Central memory CD8-positive, alpha-beta T cell (primary cell): ENCODE measurements around the gene HNRNPF.
A peak's percentile ranks its signal among the peaks of the same experiment; 100 is the strongest.

Source experiments
- ATAC-seq: fragments of 150-1000 bp; cut with Tn5 transposase; replicated peaks from 2 replicates; pipeline ENCODE4 v1.10.0; 2022; ENCODE audit warnings: mild to moderate bottlenecking, moderate FRiP score, moderate number of reproducible peaks; ENCODE audit not compliant: poor library complexity, severe bottlenecking; ENCODE audit errors: extremely low read depth
- DNase-seq, 2 donors: peaks; one replicate each; pipeline ENCODE4 v3.0.0; 2021; ENCODE audit warnings: low spot score in 2 of 2
- H3K27ac Mint-ChIP-seq: one replicate; pipeline ENCODE4 v1.8.0; 2022; ENCODE audit warnings: low read depth, mild to moderate bottlenecking, moderate library complexity, mixed read lengths
- H3K27me3 Mint-ChIP-seq: one replicate; pipeline ENCODE4 v1.8.0; 2022; ENCODE audit warnings: mixed read lengths
- H3K36me3 Mint-ChIP-seq: one replicate; pipeline ENCODE4 v1.8.0; 2022; ENCODE audit warnings: mild to moderate bottlenecking, moderate library complexity, mixed read lengths; ENCODE audit not compliant: insufficient read depth
- H3K4me1 Mint-ChIP-seq: one replicate; pipeline ENCODE4 v1.8.0; 2022; ENCODE audit warnings: mixed read lengths
- H3K4me3 Mint-ChIP-seq: one replicate; pipeline ENCODE4 v1.8.0; 2022; ENCODE audit warnings: mild to moderate bottlenecking, moderate library complexity, mixed read lengths
- H3K9me3 Mint-ChIP-seq: one replicate; pipeline ENCODE4 v1.8.0; 2022; ENCODE audit warnings: mixed read lengths

HNRNPF gene

DNA sequence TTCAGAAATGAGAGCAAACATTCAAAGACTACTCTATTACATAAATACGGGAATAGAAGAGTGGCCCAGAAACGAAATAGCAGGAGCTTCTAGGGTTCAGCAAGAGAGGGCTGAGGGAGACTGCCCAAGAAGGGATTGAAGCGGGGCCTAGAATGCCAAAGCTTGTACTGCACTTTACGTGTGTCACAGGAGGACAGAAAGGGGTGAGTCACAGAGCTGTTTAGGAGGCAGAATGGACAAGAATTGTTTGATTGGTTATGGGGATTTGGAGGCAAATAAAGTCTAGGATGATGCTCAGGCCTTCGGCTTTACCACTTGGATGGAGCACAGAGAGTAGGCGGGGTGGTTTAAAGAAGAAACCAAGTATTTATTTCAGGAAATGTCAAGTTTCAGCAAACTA, 48.9 kb downstream of the HNRNPF start:
- no peak for DNase-seq
- ATAC-seq, result no peak
- Mint-ChIP-seq H3K27me3 (no peaks in the 10 kb centered on the region), H3K4me3 (peak overlapping the region; percentile 88), H3K9me3 (no peaks in the 10 kb centered on the region), H3K4me1 (peaks cover 25% of the 10 kb centered on the region), H3K36me3 (peaks cover 13% of the 10 kb centered on the region), H3K27ac (peak overlapping the region; percentile 2)

DNA sequence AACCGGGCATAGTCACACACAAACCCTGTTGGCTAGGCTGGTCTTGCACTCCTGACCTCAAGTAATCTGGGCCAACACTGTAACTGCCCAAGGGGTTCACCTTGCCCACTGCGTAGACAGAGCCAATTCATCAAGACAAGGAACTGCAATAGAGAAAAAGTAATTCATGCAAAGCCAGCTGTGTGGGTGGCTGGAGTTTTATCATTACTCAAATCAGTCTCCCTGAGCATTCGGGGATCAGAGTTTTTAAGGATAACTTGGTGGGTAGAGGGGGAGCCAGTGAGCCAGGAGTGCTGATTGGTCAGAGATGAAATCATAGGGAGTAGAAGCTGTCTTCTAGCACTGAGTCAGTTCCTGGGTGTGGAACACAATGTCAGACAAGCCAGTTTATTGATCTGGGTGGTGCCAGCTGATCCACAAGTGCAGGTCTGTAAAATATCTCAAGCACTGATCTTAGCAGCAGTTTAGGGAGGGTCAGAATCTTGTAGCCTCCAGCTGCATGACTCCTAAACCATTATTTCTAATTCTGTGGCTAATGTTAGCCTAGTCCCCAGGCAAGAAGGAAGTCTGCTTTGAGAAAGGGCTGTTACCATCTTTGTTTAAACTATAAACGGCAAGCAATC, 53.1 kb downstream of the HNRNPF start:
- Mint-ChIP-seq H3K27me3 (peaks cover 3% of the 10 kb centered on the region), H3K4me3 (no peak overlapping the region), H3K4me1 (peaks cover 7% of the 10 kb centered on the region), H3K27ac (no peak overlapping the region), H3K9me3 (no peaks in the 10 kb centered on the region), H3K36me3 (peaks cover 6% of the 10 kb centered on the region)
- ATAC-seq (no peak), DNase-seq (no peak)

DNA sequence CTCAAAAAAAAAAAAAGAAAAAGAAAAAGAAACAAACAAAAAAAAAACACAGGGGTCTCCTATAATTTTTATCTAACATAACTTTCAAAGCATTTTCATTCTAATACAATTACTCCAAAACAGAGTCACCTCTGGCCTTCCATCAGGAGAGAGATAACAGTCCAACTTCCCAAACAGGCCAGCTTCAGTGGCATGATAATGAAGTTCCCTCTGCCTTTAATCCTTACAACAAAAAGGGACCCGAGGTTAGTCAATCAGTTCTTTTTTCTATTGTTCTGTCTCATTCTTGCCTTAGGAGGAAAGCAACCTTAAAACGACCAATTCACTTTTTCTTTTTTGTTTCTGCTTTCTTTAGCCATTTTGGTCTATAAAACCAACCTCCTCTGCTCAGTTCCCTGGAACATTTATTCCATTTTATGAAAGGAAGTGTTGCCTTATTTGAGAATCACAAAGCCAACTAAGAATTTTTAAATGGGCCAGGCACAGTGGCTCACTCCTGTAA, 54.1 kb downstream of the HNRNPF start:
- Mint-ChIP-seq H3K4me1 (peaks cover 6% of the 10 kb centered on the region), H3K36me3 (peaks cover 1% of the 10 kb centered on the region), H3K27ac (no peak overlapping the region), H3K27me3 (peaks cover 12% of the 10 kb centered on the region), H3K9me3 (no peaks in the 10 kb centered on the region), H3K4me3 (no peak overlapping the region)
- ATAC-seq, result no peak
- no peak for DNase-seq

DNA sequence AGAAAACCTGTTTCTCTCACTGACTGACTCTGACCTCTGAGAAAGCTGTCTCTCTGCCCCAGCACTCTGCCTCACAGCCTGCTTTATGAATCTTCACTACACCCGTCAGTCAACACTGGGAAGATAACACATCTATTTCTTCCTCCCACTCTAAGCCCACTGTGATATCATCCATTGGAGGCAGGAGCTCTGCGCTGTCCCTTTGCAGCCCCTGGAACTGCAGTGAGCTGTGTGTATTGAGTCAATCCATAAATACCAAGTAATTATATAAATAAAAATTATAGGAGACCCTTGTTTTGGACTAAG, 54.7 kb downstream of the HNRNPF start:
- ATAC-seq, result no peak
- peaks cover 12% of the 10 kb centered on the region for H3K27me3 Mint-ChIP-seq
- peaks cover 5% of the 10 kb centered on the region for H3K4me1 Mint-ChIP-seq

DNA sequence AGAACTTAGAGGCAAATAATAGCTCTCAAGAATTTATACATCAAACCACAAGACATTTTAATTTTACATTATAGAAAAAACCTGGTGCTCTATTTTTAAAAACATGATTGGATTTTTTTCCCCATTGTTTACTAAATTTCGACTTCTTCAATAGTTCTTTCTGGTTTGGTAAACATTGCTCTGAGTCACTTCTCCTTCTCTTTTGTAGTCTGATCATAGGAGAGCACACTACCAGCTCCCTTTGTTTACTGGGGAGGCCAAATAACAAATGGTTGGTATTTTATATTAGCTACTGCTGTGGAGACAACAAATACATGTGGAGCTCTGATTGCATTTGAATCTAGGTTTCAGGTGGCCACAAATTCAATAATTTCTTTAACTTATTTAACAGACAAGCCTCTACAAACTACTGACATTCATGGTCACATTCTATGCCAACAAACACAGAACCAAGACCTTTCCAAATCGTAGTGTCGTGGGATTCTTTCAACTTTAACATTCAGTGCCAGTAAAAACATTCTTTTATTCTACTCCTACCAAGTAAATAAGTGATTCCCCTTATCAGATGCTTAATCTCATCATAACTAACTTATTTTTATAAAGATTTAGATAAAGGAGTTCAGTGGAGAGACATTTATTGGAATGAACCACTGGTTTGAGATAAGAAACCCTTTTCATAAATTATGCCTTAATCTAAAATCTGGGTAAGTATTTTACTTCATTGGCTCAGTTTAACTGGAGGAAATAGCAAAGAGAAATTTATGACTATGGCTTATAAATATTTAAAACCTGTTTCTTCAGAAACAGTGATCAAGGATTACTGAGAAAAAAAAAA, 55.3 kb downstream of the HNRNPF start:
- Mint-ChIP-seq H3K27ac (no peak overlapping the region), H3K36me3 (no peaks in the 10 kb centered on the region), H3K27me3 (peaks cover 16% of the 10 kb centered on the region), H3K9me3 (no peaks in the 10 kb centered on the region), H3K4me3 (no peak overlapping the region), H3K4me1 (peaks cover 7% of the 10 kb centered on the region)
- ATAC-seq (no peak), DNase-seq (no peak)

More for the DNA sequence above, 54.7 kb downstream of the HNRNPF start:
- Mint-ChIP-seq H3K9me3 (no peaks in the 10 kb centered on the region), H3K27ac (no peak overlapping the region), H3K36me3 (peaks cover 1% of the 10 kb centered on the region), H3K4me3 (no peak overlapping the region)
- DNase-seq, result no peak

DNA sequence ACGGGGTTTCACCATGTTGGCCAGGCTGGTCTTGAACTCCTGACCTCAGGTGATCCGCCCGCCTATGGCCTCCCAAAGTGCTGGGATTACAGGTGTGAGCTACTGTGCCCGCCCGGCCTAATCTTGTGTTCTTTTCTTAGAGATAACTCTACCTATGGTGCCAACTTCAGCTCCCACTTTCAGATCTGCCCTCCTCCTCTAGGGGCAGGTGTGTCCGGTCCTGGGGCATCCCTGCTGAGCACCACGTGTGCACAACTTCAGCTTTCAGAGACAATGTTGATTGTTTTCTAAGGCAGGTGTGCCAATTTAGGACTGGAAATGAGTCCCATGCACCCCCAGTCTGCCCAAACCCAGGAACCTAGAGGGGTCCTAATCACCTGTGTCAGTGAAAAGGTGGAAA, 56.0 kb downstream of the HNRNPF start:
- Mint-ChIP-seq H3K4me3 (no peak overlapping the region), H3K36me3 (no peaks in the 10 kb centered on the region), H3K27ac (no peak overlapping the region), H3K27me3 (peaks cover 21% of the 10 kb centered on the region), H3K9me3 (no peaks in the 10 kb centered on the region), H3K4me1 (peaks cover 14% of the 10 kb centered on the region)
- ATAC-seq, result no peak
- no peak for DNase-seq

DNA sequence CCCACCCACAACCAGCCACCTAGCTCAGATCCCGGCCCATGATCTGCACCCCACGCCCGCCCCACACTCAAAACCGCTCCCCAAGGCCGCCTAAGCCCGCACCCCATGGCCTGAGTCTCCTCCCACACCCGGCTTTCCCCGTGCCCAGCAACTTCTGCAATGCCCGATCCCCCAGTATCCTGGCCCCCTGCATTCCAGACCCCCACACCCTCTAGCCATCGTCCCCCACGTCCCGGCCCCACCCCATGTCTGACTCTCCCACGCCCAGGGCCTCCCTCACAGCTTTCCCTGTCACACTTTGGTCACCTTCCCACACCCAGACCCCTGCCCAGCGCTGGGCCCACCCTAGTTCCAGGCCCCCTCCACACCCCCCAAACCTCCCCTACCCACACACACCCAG, 57.7 kb downstream of the HNRNPF start:
- no peak for ATAC-seq
- Mint-ChIP-seq H3K27ac (no peak overlapping the region), H3K9me3 (no peaks in the 10 kb centered on the region), H3K4me1 (peaks cover 16% of the 10 kb centered on the region), H3K4me3 (peak overlapping the region; percentile 11), H3K36me3 (no peaks in the 10 kb centered on the region), H3K27me3 (peaks cover 21% of the 10 kb centered on the region)
- no peak for DNase-seq

DNA sequence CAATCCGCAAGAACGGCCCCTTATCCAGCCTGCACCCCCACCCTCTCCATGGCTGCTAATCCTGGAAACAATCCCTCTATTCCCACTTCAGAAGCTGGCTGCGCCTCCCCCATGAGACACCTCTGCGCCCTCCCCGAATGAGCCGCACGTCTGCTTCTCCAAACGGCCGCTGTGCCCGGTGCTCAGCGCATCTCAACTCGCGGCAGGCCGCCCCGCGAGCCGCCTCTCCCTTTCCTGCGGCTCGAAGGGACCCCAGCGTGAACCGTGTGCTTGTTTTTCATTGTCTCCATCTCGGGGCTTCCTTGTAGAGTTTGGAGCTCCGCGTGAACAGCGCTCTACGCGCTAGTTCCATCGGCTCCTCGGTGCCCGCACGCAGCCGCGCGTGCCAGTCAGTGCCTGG, 58.3 kb downstream of the HNRNPF start:
- Mint-ChIP-seq H3K27ac (no peak overlapping the region), H3K4me3 (peak overlapping the region; percentile 11), H3K36me3 (no peaks in the 10 kb centered on the region), H3K4me1 (peaks cover 16% of the 10 kb centered on the region), H3K27me3 (peaks cover 21% of the 10 kb centered on the region), H3K9me3 (no peaks in the 10 kb centered on the region)
- no peak for DNase-seq
- no peak for ATAC-seq

DNA sequence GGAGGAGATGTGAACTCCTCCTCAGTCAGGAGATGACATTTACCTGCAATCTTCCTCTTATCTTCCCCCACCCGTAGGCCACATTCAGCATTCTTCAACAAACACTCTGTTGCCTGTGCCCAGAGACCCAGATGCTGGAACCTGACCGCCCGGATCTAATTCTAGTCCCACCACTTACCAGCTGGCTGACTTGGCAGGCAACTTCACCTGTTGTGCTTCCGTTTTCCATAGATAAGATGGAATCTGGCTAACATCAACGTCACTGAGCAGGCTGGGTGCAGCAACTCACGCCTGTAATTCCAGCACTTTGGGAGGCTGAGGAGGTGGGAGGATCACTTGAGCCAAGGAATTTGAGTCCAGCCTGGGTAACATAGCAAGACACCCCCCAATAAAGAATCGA, 58.8 kb downstream of the HNRNPF start:
- H3K36me3 Mint-ChIP-seq, result no peaks in the 10 kb centered on the region
- ATAC-seq, result no peak

DNA sequence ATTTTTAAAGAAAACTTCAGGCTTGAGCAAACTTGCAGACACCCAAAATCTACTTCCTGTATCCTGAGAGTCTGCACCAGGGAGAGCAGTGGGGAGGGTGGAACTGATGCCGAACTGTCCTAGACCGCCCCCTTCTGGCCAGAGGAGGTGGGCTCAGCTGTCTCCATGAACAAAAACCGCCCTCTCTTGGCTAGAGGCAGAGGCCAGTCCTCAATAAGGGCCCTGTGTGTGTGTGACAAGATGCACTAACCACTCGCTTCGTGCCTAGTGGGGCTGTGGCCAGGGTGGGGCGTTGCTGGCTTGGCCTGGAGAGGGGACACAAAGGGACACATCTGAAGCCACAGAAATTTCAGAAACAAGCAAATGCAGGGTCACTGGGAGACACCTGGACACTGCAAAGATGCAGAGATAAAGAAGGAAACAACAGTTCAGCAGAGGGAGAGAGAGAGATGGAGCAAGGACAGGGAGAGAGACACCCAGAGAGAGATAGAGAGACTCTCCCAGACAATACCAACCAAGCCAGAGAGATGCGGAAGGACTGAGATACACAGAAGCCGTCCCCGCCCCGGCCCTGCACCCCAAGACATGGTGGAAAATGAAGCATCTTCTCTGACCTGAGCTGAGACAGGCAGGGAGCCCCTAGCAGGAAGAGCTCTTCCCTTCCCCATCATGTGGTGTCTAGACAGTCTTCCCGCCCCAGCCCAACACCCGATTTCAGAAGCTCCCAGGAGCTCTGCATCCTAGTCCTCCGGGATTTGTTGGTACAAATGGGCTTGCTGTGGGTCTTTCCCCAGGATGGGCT, 60.3 kb downstream of the HNRNPF start:
- peaks cover 21% of the 10 kb centered on the region for H3K27me3 Mint-ChIP-seq
- no peak overlapping the region for H3K4me3 Mint-ChIP-seq

More for the DNA sequence above, 58.8 kb downstream of the HNRNPF start:
- no peak for DNase-seq
- Mint-ChIP-seq H3K27me3 (peaks cover 21% of the 10 kb centered on the region), H3K9me3 (no peaks in the 10 kb centered on the region), H3K4me3 (no peak overlapping the region), H3K27ac (no peak overlapping the region), H3K4me1 (peaks cover 16% of the 10 kb centered on the region)

DNA sequence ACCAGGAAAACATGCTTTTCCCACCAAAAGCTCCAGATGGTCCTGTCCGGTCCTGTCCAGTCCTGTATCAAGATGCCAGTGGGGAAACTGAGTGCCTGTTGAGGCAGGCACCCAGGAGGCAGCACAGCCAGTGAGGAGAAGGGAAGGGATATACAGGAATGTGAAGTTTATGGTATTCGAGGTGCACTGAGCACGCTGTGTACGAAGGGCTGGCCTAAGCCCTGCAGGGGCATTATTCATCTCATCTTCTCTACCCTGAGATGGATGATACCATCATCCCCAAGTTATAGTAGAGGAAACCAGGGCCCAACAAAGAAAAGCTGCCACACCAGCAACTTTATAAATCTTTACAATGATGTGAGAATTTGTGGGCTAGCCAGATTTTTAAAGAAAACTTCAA, 61.0 kb downstream of the HNRNPF start:
- H3K36me3 Mint-ChIP-seq, result no peaks in the 10 kb centered on the region
- no peak overlapping the region for H3K4me3 Mint-ChIP-seq
- no peaks in the 10 kb centered on the region for H3K9me3 Mint-ChIP-seq
- ATAC-seq (no peak), DNase-seq (no peak)
- H3K4me1 Mint-ChIP-seq, result peaks cover 16% of the 10 kb centered on the region
- H3K27me3 Mint-ChIP-seq, result peaks cover 21% of the 10 kb centered on the region
- H3K27ac Mint-ChIP-seq, result no peak overlapping the region

More for the DNA sequence above, 60.3 kb downstream of the HNRNPF start:
- peak; percentile 98 for ATAC-seq
- DNase-seq, result peak; percentile 76 to 77
- Mint-ChIP-seq H3K27ac (peak overlapping the region; percentile 82), H3K9me3 (no peaks in the 10 kb centered on the region), H3K36me3 (no peaks in the 10 kb centered on the region), H3K4me1 (peaks cover 16% of the 10 kb centered on the region)

DNA sequence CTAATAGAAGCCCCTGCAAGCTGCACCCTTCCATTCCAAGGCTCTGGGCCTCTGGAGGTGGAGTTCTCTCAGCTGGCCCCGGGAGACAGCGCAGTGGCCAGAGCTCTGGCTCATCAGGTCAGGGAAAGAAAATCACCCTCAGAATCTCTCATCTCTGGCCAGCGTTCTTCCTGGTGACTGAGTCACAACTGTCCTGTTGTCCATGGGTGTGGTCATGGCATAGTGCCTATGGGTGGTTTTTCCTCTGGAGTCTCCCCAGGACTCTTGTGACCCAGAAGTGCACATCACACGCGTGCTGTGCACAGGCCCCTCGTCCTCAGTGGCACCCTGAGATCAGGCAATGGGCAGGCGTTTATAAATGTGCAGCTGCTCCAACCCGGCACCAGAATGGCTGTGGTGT, 64.9 kb downstream of the HNRNPF start:
- Mint-ChIP-seq H3K4me3 (no peak overlapping the region), H3K27me3 (peaks cover 28% of the 10 kb centered on the region), H3K9me3 (no peaks in the 10 kb centered on the region), H3K36me3 (no peaks in the 10 kb centered on the region), H3K27ac (no peak overlapping the region), H3K4me1 (peaks cover 21% of the 10 kb centered on the region)
- no peak for DNase-seq
- no peak for ATAC-seq
